ENCODE measurements around the gene ATP6AP1. TPM values are rescaled to one million over a fixed set of nuclear protein-coding genes. Genes with fewer than 3 reads are reported as not detected.
A peak's percentile ranks its signal among the peaks of the same experiment; 100 is the strongest.

ATP6AP1 gene
- polyA plus RNA-seq, 1 donor (not counting 4 experiments of a cell fraction or from before 2014, with no cell fraction given): 42.4 TPM

GRCh38 chrX:154485150-154486051, 56.9 kb downstream of the ATP6AP1 start:
- no peaks in the 10 kb centered on the region for H3K9me3 ChIP-seq (ENCODE audit: control insufficient read depth, low read depth, low read length)
- H3K36me3 ChIP-seq (ENCODE audit: control insufficient read depth in 2 of 2, extremely low read depth in 1 of 2, insufficient read depth in 2 of 2, low read length in 2 of 2): peaks cover 5 to 8% of the 10 kb centered on the region in 2 experiments
- no peak overlapping the region for H2AFZ ChIP-seq (ENCODE audit: control insufficient read depth, low read length)
- dilution Hi-C loops (cut with MboI; ENCODE audit: extremely low pct_ligation_motif_present, low sequenced_read_pairs): no loop called here
- peaks cover 11% of the 10 kb centered on the region for H3K79me2 ChIP-seq (ENCODE audit: control insufficient read depth, insufficient read depth, low read length)
- peak overlapping the region; percentile 60 for H3K9ac ChIP-seq (ENCODE audit: control insufficient read depth, extremely low read depth, insufficient read depth, low read length)
- FAIRE-seq (no peak), DNase-seq (ENCODE audit: low read depth, low spot score) (no peak)
- H3K27ac ChIP-seq (ENCODE audit: control insufficient read depth, insufficient read depth, low read length): no peak overlapping the region
- no peaks in the 10 kb centered on the region for H3K27me3 ChIP-seq (ENCODE audit: control insufficient read depth, extremely low read depth, insufficient read depth, low read length)
- H3K9me1 ChIP-seq (ENCODE audit: control insufficient read depth, extremely low read depth, insufficient read depth, low read length): no peaks in the 10 kb centered on the region
- peaks cover 13% of the 10 kb centered on the region for H3K4me1 ChIP-seq (ENCODE audit: control insufficient read depth, extremely low read depth, insufficient read depth, low read length)
- H4K20me1 ChIP-seq (ENCODE audit: control insufficient read depth, extremely low read depth, insufficient read depth, low read length): no peaks in the 10 kb centered on the region
- H3K4me3 ChIP-seq (ENCODE audit: control insufficient read depth in 2 of 3, extremely low read depth in 1 of 3, insufficient read depth in 2 of 3, low read depth in 1 of 3, low read length in 3 of 3): peak overlapping the region; percentile 47 to 58 (median 55)
- TF ChIP-seq CTCF (optimal IDR thresholded peaks at IDR 0.05 in 1 of 3, IDR thresholded peaks at IDR 0.05 in 1 of 3, conservative IDR thresholded peaks at IDR 0.05 in 1 of 3; ENCODE audit: extremely low read depth in 1 of 3, insufficient read depth in 2 of 3, low read length in 3 of 3): no peak
- no peak for TF ChIP-seq EZH2 (IDR thresholded peaks at IDR 0.05; ENCODE audit: low read length)
- H3K4me2 ChIP-seq (ENCODE audit: control insufficient read depth, extremely low read depth, insufficient read depth, low read depth, low read length): peak overlapping the region; percentile 70

GRCh38 chrX:154486052-154486395, 57.5 kb downstream of the ATP6AP1 start:
- Histone ChIP-seq H3K9ac (ENCODE audit: control insufficient read depth, extremely low read depth, insufficient read depth, low read length) (peak overlapping the region; percentile 60), H3K4me3 (ENCODE audit: control insufficient read depth in 2 of 3, extremely low read depth in 1 of 3, insufficient read depth in 2 of 3, low read depth in 1 of 3, low read length in 3 of 3) (peak overlapping the region; percentile 47 to 58 (median 55)), H4K20me1 (ENCODE audit: control insufficient read depth, extremely low read depth, insufficient read depth, low read length) (no peaks in the 10 kb centered on the region), H3K9me3 (ENCODE audit: control insufficient read depth, low read depth, low read length) (no peaks in the 10 kb centered on the region), H3K27me3 (ENCODE audit: control insufficient read depth, extremely low read depth, insufficient read depth, low read length) (no peaks in the 10 kb centered on the region), H3K4me1 (ENCODE audit: control insufficient read depth, extremely low read depth, insufficient read depth, low read length) (peaks cover 13% of the 10 kb centered on the region), H2AFZ (ENCODE audit: control insufficient read depth, low read length) (no peak overlapping the region), H3K4me2 (ENCODE audit: control insufficient read depth, extremely low read depth, insufficient read depth, low read depth, low read length) (peak overlapping the region; percentile 70), H3K9me1 (ENCODE audit: control insufficient read depth, extremely low read depth, insufficient read depth, low read length) (no peaks in the 10 kb centered on the region), H3K27ac (ENCODE audit: control insufficient read depth, insufficient read depth, low read length) (no peak overlapping the region), H3K79me2 (ENCODE audit: control insufficient read depth, insufficient read depth, low read length) (peaks cover 11% of the 10 kb centered on the region), H3K36me3 (ENCODE audit: control insufficient read depth in 2 of 2, extremely low read depth in 1 of 2, insufficient read depth in 2 of 2, low read length in 2 of 2) (peaks cover 5 to 8% of the 10 kb centered on the region in 2 experiments)
- DNase-seq (ENCODE audit: low read depth, low spot score) (no peak), FAIRE-seq (no peak)
- no peak for TF ChIP-seq CTCF (optimal IDR thresholded peaks at IDR 0.05 in 1 of 3, IDR thresholded peaks at IDR 0.05 in 1 of 3, conservative IDR thresholded peaks at IDR 0.05 in 1 of 3; ENCODE audit: extremely low read depth in 1 of 3, insufficient read depth in 2 of 3, low read length in 3 of 3)
- no peak for TF ChIP-seq EZH2 (IDR thresholded peaks at IDR 0.05; ENCODE audit: low read length)
- dilution Hi-C loops (cut with MboI; ENCODE audit: extremely low pct_ligation_motif_present, low sequenced_read_pairs): no loop called here

Small RNA genes within 50 kb of the gene (small RNA-seq; reads per million reads assigned to genes)
- gene MIR6858 (ENCODE audit: insufficient read length in 3 of 3, low read depth in 3 of 3, low replicate concordance in 1 of 3) (0 reads per million in 3 experiments), gene SNORA70 (ENCODE audit: insufficient read length in 3 of 3, low read depth in 3 of 3, low replicate concordance in 1 of 3) (0 reads per million in 3 experiments)

Other genes with a start within 250 kb of the ATP6AP1 start
- not detected in 3 replicates for gene OPN1MW, start 246.1 kb upstream of the ATP6AP1 start, polyA plus RNA-seq
- gene OPN1MW2, start 208.9 kb upstream of the ATP6AP1 start, polyA plus RNA-seq: not detected in 3 replicates
- not detected in 3 replicates for gene OPN1MW3, start 171.1 kb upstream of the ATP6AP1 start, polyA plus RNA-seq
- not detected in 3 replicates for gene TEX28, start 133.6 kb upstream of the ATP6AP1 start, polyA plus RNA-seq
- gene TKTL1, start 132.9 kb upstream of the ATP6AP1 start, polyA plus RNA-seq: not detected in 3 replicates
- gene FLNA, start 54.0 kb upstream of the ATP6AP1 start, polyA plus RNA-seq: 245 to 536 TPM (median 343 TPM) in 3 replicates
- 32.7 to 65.5 TPM (median 36.9 TPM) in 3 replicates for gene EMD, start 49.4 kb upstream of the ATP6AP1 start, polyA plus RNA-seq
- 2,926 to 3,552 TPM (median 3,414 TPM) in 3 replicates for gene RPL10, start 30.3 kb upstream of the ATP6AP1 start, polyA plus RNA-seq
- gene DNASE1L1, start 19.4 kb upstream of the ATP6AP1 start, polyA plus RNA-seq: 16.7 to 37.6 TPM (median 17.1 TPM) in 3 replicates
- 16.3 to 20.6 TPM (median 19.9 TPM) in 3 replicates for gene TAFAZZIN, start 17.1 kb upstream of the ATP6AP1 start, polyA plus RNA-seq
- 61.8 to 96.4 TPM (median 75.3 TPM) in 3 replicates for gene GDI1, start 8.5 kb downstream of the ATP6AP1 start, polyA plus RNA-seq
- gene FAM50A, start 15.5 kb downstream of the ATP6AP1 start, polyA plus RNA-seq: 34.0 to 40.0 TPM (median 35.7 TPM) in 3 replicates
- gene PLXNA3, start 29.6 kb downstream of the ATP6AP1 start, polyA plus RNA-seq: 7.6 to 14.2 TPM (median 13.0 TPM) in 3 replicates
- gene LAGE3, start 50.6 kb downstream of the ATP6AP1 start, polyA plus RNA-seq: 6.3 to 11.4 TPM (median 9.3 TPM) in 3 replicates
- gene UBL4A, start 57.9 kb downstream of the ATP6AP1 start, polyA plus RNA-seq: 15.2 to 26.7 TPM (median 20.4 TPM) in 3 replicates
- gene SLC10A3, start 62.0 kb downstream of the ATP6AP1 start, polyA plus RNA-seq: 8.1 to 15.9 TPM (median 15.0 TPM) in 3 replicates
- 15.8 to 25.3 TPM (median 21.4 TPM) in 3 replicates for gene FAM3A, start 87.6 kb downstream of the ATP6AP1 start, polyA plus RNA-seq
- 26.8 to 71.9 TPM (median 41.6 TPM) in 3 replicates for gene G6PD, start 118.2 kb downstream of the ATP6AP1 start, polyA plus RNA-seq
- gene IKBKG, start 118.9 kb downstream of the ATP6AP1 start, polyA plus RNA-seq: 15.1 to 19.9 TPM (median 16.5 TPM) in 3 replicates
- not detected in 3 replicates for gene CTAG1A, start 156.5 kb downstream of the ATP6AP1 start, polyA plus RNA-seq
- not detected in 3 replicates for gene CTAG1B, start 190.6 kb downstream of the ATP6AP1 start, polyA plus RNA-seq
- gene CTAG2, start 224.9 kb downstream of the ATP6AP1 start, polyA plus RNA-seq: not detected in 3 replicates

Measured in keratinocyte (primary cell).